Measurements from ENCODE around the gene MEDAG. TPM values are rescaled to one million over a fixed set of nuclear protein-coding genes. Genes with fewer than 3 reads are reported as not detected.

MEDAG gene
- polyA plus RNA-seq, 1 of the 3 experiments (the other 2 are of a cell fraction) = not detected

DNA sequence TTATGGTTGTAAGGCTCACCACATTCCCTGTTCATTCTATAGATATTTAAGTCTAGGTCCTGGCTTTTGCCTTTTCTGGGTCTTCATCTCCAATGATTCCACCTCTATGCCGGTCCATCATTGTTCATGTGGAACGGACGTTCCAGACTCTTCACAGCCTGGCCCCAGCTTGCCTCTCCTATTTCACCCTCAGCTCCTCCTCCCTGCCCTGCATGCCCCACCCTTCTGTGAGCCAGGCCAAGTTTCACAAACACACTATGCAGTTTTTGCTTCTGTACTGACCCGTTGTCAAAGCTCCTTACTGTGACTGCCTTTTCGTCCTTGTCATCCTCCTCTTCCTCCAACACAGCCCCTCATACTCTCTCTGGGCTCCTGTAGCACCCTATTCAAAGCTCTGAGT lies 57.7 kb downstream of the MEDAG start:
- Histone ChIP-seq H3K9me2 (0 out of 2 replicates have a peak, but pooled peaks cover 3% of the 10 kb centered on the region), H3F3A (replicated peaks; ENCODE audit: insufficient read depth) (no peaks in the 10 kb centered on the region), H3K79me2 (ENCODE audit: insufficient read depth) (no peaks in the 10 kb centered on the region), H4K20me1 (ENCODE audit: insufficient read depth) (no peaks in the 10 kb centered on the region), H3K36me3 (replicated peaks in 1 of 2; ENCODE audit: control insufficient read depth in 1 of 2, insufficient read depth in 2 of 2, low read length in 1 of 2) (no peaks in the 10 kb centered on the region), H2AFZ (ENCODE audit: low read depth) (no peak overlapping the region), H3K27ac (ENCODE audit: low read depth in 2 of 2, low read length in 1 of 2) (no peak overlapping the region), H3K9ac (no peak overlapping the region), H3K9me3 (0 out of 2 replicates have a peak, but pooled peaks cover 10% of the 10 kb centered on the region), H3K4me2 (no peak overlapping the region), H3K27me3 (ENCODE audit: insufficient read depth) (no peaks in the 10 kb centered on the region; the same call in 1 of the 2 replicates), H3K4me3 (ENCODE audit: low read depth in 2 of 2, low read length in 1 of 2) (no peak overlapping the region), H3K4me1 (ENCODE audit: control insufficient read depth in 1 of 2, insufficient read depth in 2 of 2, low read depth in 1 of 2, low read length in 1 of 2) (no peaks in the 10 kb centered on the region)
- no peak for DNase-seq
- TF ChIP-seq, protein P1, sequence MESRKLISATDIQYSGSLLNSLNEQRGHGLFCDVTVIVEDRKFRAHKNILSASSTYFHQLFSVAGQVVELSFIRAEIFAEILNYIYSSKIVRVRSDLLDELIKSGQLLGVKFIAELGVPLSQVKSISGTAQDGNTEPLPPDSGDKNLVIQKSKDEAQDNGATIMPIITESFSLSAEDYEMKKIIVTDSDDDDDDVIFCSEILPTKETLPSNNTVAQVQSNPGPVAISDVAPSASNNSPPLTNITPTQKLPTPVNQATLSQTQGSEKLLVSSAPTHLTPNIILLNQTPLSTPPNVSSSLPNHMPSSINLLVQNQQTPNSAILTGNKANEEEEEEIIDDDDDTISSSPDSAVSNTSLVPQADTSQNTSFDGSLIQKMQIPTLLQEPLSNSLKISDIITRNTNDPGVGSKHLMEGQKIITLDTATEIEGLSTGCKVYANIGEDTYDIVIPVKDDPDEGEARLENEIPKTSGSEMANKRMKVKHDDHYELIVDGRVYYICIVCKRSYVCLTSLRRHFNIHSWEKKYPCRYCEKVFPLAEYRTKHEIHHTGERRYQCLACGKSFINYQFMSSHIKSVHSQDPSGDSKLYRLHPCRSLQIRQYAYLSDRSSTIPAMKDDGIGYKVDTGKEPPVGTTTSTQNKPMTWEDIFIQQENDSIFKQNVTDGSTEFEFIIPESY (IDR thresholded peaks at IDR 0.05; ENCODE audit: borderline replicate concordance, low read depth) = no peak
- no peak for TF ChIP-seq POLR2AphosphoS5 (IDR thresholded peaks at IDR 0.05; ENCODE audit: low read depth, low read length)
- TF ChIP-seq MEF2A (IDR thresholded peaks at IDR 0.05; ENCODE audit: borderline replicate concordance, low read depth) = no peak
- no peak for TF ChIP-seq TCF12 (IDR thresholded peaks at IDR 0.05)
- TF ChIP-seq RAD21 (IDR thresholded peaks at IDR 0.05; ENCODE audit: low read length) = no peak
- no peak for TF ChIP-seq GABPA (IDR thresholded peaks at IDR 0.05; ENCODE audit: low read depth)
- TF ChIP-seq FOSL2 (IDR thresholded peaks at IDR 0.05; ENCODE audit: borderline replicate concordance, low read depth) = no peak
- no peak for TF ChIP-seq SIN3A (IDR thresholded peaks at IDR 0.05; ENCODE audit: borderline replicate concordance, low read depth, low read length)
- no peak for TF ChIP-seq EP300 (IDR thresholded peaks at IDR 0.05; ENCODE audit: borderline replicate concordance in 1 of 2, low read depth in 1 of 2, low read length in 1 of 2)
- TF ChIP-seq GATA2 (CRISPR knock-in tag; IDR thresholded peaks at IDR 0.05) = no peak
- TF ChIP-seq FOXM1 (IDR thresholded peaks at IDR 0.05; ENCODE audit: low read depth) = no peak
- no peak for TF ChIP-seq RFX5 (IDR thresholded peaks at IDR 0.05; ENCODE audit: low read length)
- TF ChIP-seq, protein P2, sequence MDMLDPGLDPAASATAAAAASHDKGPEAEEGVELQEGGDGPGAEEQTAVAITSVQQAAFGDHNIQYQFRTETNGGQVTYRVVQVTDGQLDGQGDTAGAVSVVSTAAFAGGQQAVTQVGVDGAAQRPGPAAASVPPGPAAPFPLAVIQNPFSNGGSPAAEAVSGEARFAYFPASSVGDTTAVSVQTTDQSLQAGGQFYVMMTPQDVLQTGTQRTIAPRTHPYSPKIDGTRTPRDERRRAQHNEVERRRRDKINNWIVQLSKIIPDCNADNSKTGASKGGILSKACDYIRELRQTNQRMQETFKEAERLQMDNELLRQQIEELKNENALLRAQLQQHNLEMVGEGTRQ (IDR thresholded peaks at IDR 0.05; ENCODE audit: borderline replicate concordance, low read depth, low read length) = no peak
- TF ChIP-seq, protein P3, sequence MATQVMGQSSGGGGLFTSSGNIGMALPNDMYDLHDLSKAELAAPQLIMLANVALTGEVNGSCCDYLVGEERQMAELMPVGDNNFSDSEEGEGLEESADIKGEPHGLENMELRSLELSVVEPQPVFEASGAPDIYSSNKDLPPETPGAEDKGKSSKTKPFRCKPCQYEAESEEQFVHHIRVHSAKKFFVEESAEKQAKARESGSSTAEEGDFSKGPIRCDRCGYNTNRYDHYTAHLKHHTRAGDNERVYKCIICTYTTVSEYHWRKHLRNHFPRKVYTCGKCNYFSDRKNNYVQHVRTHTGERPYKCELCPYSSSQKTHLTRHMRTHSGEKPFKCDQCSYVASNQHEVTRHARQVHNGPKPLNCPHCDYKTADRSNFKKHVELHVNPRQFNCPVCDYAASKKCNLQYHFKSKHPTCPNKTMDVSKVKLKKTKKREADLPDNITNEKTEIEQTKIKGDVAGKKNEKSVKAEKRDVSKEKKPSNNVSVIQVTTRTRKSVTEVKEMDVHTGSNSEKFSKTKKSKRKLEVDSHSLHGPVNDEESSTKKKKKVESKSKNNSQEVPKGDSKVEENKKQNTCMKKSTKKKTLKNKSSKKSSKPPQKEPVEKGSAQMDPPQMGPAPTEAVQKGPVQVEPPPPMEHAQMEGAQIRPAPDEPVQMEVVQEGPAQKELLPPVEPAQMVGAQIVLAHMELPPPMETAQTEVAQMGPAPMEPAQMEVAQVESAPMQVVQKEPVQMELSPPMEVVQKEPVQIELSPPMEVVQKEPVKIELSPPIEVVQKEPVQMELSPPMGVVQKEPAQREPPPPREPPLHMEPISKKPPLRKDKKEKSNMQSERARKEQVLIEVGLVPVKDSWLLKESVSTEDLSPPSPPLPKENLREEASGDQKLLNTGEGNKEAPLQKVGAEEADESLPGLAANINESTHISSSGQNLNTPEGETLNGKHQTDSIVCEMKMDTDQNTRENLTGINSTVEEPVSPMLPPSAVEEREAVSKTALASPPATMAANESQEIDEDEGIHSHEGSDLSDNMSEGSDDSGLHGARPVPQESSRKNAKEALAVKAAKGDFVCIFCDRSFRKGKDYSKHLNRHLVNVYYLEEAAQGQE (IDR thresholded peaks at IDR 0.05; ENCODE audit: low read depth, low read length) = no peak
- TF ChIP-seq, protein P4, sequence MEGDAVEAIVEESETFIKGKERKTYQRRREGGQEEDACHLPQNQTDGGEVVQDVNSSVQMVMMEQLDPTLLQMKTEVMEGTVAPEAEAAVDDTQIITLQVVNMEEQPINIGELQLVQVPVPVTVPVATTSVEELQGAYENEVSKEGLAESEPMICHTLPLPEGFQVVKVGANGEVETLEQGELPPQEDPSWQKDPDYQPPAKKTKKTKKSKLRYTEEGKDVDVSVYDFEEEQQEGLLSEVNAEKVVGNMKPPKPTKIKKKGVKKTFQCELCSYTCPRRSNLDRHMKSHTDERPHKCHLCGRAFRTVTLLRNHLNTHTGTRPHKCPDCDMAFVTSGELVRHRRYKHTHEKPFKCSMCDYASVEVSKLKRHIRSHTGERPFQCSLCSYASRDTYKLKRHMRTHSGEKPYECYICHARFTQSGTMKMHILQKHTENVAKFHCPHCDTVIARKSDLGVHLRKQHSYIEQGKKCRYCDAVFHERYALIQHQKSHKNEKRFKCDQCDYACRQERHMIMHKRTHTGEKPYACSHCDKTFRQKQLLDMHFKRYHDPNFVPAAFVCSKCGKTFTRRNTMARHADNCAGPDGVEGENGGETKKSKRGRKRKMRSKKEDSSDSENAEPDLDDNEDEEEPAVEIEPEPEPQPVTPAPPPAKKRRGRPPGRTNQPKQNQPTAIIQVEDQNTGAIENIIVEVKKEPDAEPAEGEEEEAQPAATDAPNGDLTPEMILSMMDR (IDR thresholded peaks at IDR 0.05) = no peak
- no peak for TF ChIP-seq RXRA (IDR thresholded peaks at IDR 0.05; ENCODE audit: borderline replicate concordance, low read depth)
- TF ChIP-seq, protein P5, sequence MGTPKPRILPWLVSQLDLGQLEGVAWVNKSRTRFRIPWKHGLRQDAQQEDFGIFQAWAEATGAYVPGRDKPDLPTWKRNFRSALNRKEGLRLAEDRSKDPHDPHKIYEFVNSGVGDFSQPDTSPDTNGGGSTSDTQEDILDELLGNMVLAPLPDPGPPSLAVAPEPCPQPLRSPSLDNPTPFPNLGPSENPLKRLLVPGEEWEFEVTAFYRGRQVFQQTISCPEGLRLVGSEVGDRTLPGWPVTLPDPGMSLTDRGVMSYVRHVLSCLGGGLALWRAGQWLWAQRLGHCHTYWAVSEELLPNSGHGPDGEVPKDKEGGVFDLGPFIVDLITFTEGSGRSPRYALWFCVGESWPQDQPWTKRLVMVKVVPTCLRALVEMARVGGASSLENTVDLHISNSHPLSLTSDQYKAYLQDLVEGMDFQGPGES (IDR thresholded peaks at IDR 0.05; ENCODE audit: low read depth, low read length) = no peak
- no peak for TF ChIP-seq ELF1 (IDR thresholded peaks at IDR 0.05)
- TF ChIP-seq, protein P6, sequence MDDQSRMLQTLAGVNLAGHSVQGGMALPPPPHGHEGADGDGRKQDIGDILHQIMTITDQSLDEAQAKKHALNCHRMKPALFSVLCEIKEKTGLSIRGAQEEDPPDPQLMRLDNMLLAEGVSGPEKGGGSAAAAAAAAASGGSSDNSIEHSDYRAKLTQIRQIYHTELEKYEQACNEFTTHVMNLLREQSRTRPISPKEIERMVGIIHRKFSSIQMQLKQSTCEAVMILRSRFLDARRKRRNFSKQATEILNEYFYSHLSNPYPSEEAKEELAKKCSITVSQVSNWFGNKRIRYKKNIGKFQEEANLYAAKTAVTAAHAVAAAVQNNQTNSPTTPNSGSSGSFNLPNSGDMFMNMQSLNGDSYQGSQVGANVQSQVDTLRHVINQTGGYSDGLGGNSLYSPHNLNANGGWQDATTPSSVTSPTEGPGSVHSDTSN (IDR thresholded peaks at IDR 0.05) = no peak
- TF ChIP-seq, protein P7, sequence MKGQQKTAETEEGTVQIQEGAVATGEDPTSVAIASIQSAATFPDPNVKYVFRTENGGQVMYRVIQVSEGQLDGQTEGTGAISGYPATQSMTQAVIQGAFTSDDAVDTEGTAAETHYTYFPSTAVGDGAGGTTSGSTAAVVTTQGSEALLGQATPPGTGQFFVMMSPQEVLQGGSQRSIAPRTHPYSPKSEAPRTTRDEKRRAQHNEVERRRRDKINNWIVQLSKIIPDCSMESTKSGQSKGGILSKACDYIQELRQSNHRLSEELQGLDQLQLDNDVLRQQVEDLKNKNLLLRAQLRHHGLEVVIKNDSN (IDR thresholded peaks at IDR 0.05; ENCODE audit: borderline replicate concordance, low read depth) = no peak
- WGBS (ENCODE audit: low lambda C conversion rate) = 59% methylated on average over 5 of the region's 5 CpGs
- CTCF ChIA-PET = interaction anchor here (0.6 to 1.6 kb wide), 2 partner anchors 15 to 21 kb away, joined by 3 read pairs; no protein-coding TSS in a partner anchor
- POLR2A ChIA-PET = interaction anchor here (0.5 kb wide), 1 partner anchor 34 kb away, joined by 3 read pairs; no protein-coding TSS in a partner anchor
